Measurements from ENCODE around the gene PARP14. TPM values are rescaled to one million over a fixed set of nuclear protein-coding genes. Genes with fewer than 3 reads are reported as not detected.
A peak's percentile ranks its signal among the peaks of the same experiment; 100 is the strongest.

Gene PARP14
- 10 to 100 TPM; 22.8 to 35.9 TPM for total RNA-seq

GRCh38 chr3:122680475-122681283 is at the start of gene PARP14:
Gene PARP14, plus strand, starts transcription at chr3:122680839. Its CDS starts 45 bp downstream, at chr3:122680884.
- TF ChIP-seq CTCF (IDR thresholded peaks at IDR 0.05): no peak
- Histone ChIP-seq H3K4me1 (peaks cover 7% of the 10 kb centered on the region), H3K4me3 (peak within 1 kb of the TSS; percentile 84), H3K27ac (peak within 1 kb of the TSS; percentile 94), H3K9ac (ENCODE audit: low read depth in 2 of 2, low read length in 2 of 2) (peak within 1 kb of the TSS; percentile 84 to 87), H3K36me3 (no peaks in the 10 kb centered on the region), H3K27me3 (no peaks in the 10 kb centered on the region), H3K9me3 (no peaks in the 10 kb centered on the region)
- intact Hi-C loops (cut with DNase I): loop anchor here (10.0 kb wide), 1 partner anchor 226 kb away; no protein-coding TSS in a partner anchor
- peak; percentile 84 for DNase-seq

- intact Hi-C loops (cut with DNase I): no loop called here
- Histone ChIP-seq H3K4me1 (no peaks in the 10 kb centered on the region), H3K4me3 (no peak overlapping the region), H3K27me3 (no peaks in the 10 kb centered on the region), H3K27ac (no peak overlapping the region), H3K9me3 (no peaks in the 10 kb centered on the region), H3K36me3 (no peaks in the 10 kb centered on the region), H3K9ac (ENCODE audit: low read depth in 2 of 2, low read length in 2 of 2) (no peak overlapping the region)
- DNase-seq: no peak
- no peak for TF ChIP-seq CTCF (IDR thresholded peaks at IDR 0.05)
These were observed 44.9 kb upstream of the PARP14 start for GRCh38 chr3:122635789-122636188.

GRCh38 chr3:122636697-122637096 is 43.9 kb upstream of the PARP14 start:
- no peak for TF ChIP-seq CTCF (IDR thresholded peaks at IDR 0.05)
- Histone ChIP-seq H3K36me3 (no peaks in the 10 kb centered on the region), H3K4me1 (no peaks in the 10 kb centered on the region), H3K27ac (no peak overlapping the region), H3K27me3 (no peaks in the 10 kb centered on the region), H3K9me3 (no peaks in the 10 kb centered on the region), H3K9ac (ENCODE audit: low read depth in 2 of 2, low read length in 2 of 2) (no peak overlapping the region), H3K4me3 (no peak overlapping the region)
- DNase-seq: no peak
- intact Hi-C loops (cut with DNase I): no loop called here

- intact Hi-C loops (cut with DNase I): no loop called here
These were observed 40.1 kb upstream of the PARP14 start for GRCh38 chr3:122640437-122640999.

GRCh38 chr3:122642935-122643334 is 37.7 kb upstream of the PARP14 start:
- Histone ChIP-seq H3K27ac (no peak overlapping the region), H3K4me1 (no peaks in the 10 kb centered on the region), H3K9me3 (no peaks in the 10 kb centered on the region), H3K27me3 (no peaks in the 10 kb centered on the region), H3K9ac (ENCODE audit: low read depth in 2 of 2, low read length in 2 of 2) (no peak overlapping the region), H3K36me3 (no peaks in the 10 kb centered on the region), H3K4me3 (no peak overlapping the region)
- no peak for DNase-seq
- intact Hi-C loops (cut with DNase I): no loop called here
- TF ChIP-seq CTCF (IDR thresholded peaks at IDR 0.05): no peak

More at GRCh38 chr3:122640437-122640999, 40.1 kb upstream of the PARP14 start:
- TF ChIP-seq CTCF (IDR thresholded peaks at IDR 0.05): no peak
- no peaks in the 10 kb centered on the region for H3K4me1 ChIP-seq
- H3K27me3 ChIP-seq: no peaks in the 10 kb centered on the region
- no peak for DNase-seq
- no peak overlapping the region for H3K9ac ChIP-seq (ENCODE audit: low read depth in 2 of 2, low read length in 2 of 2)
- H3K4me3 ChIP-seq: no peak overlapping the region
- H3K9me3 ChIP-seq: no peaks in the 10 kb centered on the region
- no peak overlapping the region for H3K27ac ChIP-seq
- no peaks in the 10 kb centered on the region for H3K36me3 ChIP-seq

All from colonic mucosa (tissue), 4 donors.